ENCODE data around the gene DLG2. TPM values are rescaled to one million over a fixed set of nuclear protein-coding genes. Genes with fewer than 3 reads are reported as not detected.

Gene DLG2
- total RNA-seq, 1 donor from 2014 or later: 0.43 TPM

GRCh38 chr11:85596886-85597285 is 30.3 kb downstream of the DLG2 start:
- DNase-seq (ENCODE audit: low spot score in 2 of 2): no peak
- intact Hi-C loops (cut with DNase I): loop anchor here (5.0 kb wide), 1 partner anchor 215 kb away; the partner anchor contains the start of gene SYTL2
- H3K27ac ChIP-seq: no peak overlapping the region
- H3K4me1 ChIP-seq: no peaks in the 10 kb centered on the region
- no peak overlapping the region for H3K4me3 ChIP-seq
- H3K36me3 ChIP-seq: no peaks in the 10 kb centered on the region
- H3K27me3 ChIP-seq: no peaks in the 10 kb centered on the region
- no peaks in the 10 kb centered on the region for H3K9me3 ChIP-seq
- no peak for TF ChIP-seq CTCF (IDR thresholded peaks at IDR 0.05)

GRCh38 chr11:85595285-85595884 is 31.8 kb downstream of the DLG2 start:
- TF ChIP-seq CTCF (IDR thresholded peaks at IDR 0.05): peak; percentile 31 to 63 (median 37)
- Histone ChIP-seq H3K4me1 (no peaks in the 10 kb centered on the region), H3K36me3 (no peaks in the 10 kb centered on the region), H3K27ac (no peak overlapping the region), H3K4me3 (no peak overlapping the region), H3K27me3 (no peaks in the 10 kb centered on the region), H3K9me3 (no peaks in the 10 kb centered on the region)
- DNase-seq (ENCODE audit: low spot score in 2 of 2): no peak
- intact Hi-C loops (cut with DNase I): loop anchor here (5.0 kb wide), 1 partner anchor 217 kb away; the partner anchor contains the start of gene SYTL2

GRCh38 chr11:85590848-85591483 is 36.2 kb downstream of the DLG2 start:
- H3K27me3 ChIP-seq: no peaks in the 10 kb centered on the region
- DNase-seq (ENCODE audit: low spot score in 2 of 2): no peak
- no peak for TF ChIP-seq CTCF (IDR thresholded peaks at IDR 0.05)
- no peaks in the 10 kb centered on the region for H3K4me1 ChIP-seq
- H3K4me3 ChIP-seq: no peak overlapping the region
- intact Hi-C loops (cut with DNase I): no loop called here
- no peaks in the 10 kb centered on the region for H3K9me3 ChIP-seq
- H3K27ac ChIP-seq: no peak overlapping the region
- H3K36me3 ChIP-seq: no peaks in the 10 kb centered on the region

- Histone ChIP-seq H3K27me3 (no peaks in the 10 kb centered on the region), H3K27ac (no peak overlapping the region), H3K4me3 (no peak overlapping the region), H3K4me1 (no peaks in the 10 kb centered on the region), H3K9me3 (no peaks in the 10 kb centered on the region), H3K36me3 (no peaks in the 10 kb centered on the region)
- no peak for TF ChIP-seq CTCF (IDR thresholded peaks at IDR 0.05)
- intact Hi-C loops (cut with DNase I): no loop called here
- no peak for DNase-seq (ENCODE audit: low spot score in 2 of 2)
These were observed 37.8 kb downstream of the DLG2 start for GRCh38 chr11:85589373-85589772.

- TF ChIP-seq CTCF (IDR thresholded peaks at IDR 0.05): no peak
- H3K36me3 ChIP-seq: no peaks in the 10 kb centered on the region
- no peaks in the 10 kb centered on the region for H3K4me1 ChIP-seq
- H3K27ac ChIP-seq: no peak overlapping the region
- no peak for DNase-seq (ENCODE audit: low spot score in 2 of 2)
- no peak overlapping the region for H3K4me3 ChIP-seq
- H3K27me3 ChIP-seq: no peaks in the 10 kb centered on the region
- intact Hi-C loops (cut with DNase I): no loop called here
- peaks cover 0 to 13% of the 10 kb centered on the region in 2 donors for H3K9me3 ChIP-seq
These were observed 45.0 kb downstream of the DLG2 start for GRCh38 chr11:85582111-85582510.
